ENCODE measurements around the gene CASQ2.
A peak's percentile ranks its signal among the peaks of the same experiment; 100 is the strongest.

The CASQ2 gene

GRCh38 chr1:115764541-115764940, 4.0 kb downstream of the CASQ2 start:
- TF ChIP-seq, protein P1, sequence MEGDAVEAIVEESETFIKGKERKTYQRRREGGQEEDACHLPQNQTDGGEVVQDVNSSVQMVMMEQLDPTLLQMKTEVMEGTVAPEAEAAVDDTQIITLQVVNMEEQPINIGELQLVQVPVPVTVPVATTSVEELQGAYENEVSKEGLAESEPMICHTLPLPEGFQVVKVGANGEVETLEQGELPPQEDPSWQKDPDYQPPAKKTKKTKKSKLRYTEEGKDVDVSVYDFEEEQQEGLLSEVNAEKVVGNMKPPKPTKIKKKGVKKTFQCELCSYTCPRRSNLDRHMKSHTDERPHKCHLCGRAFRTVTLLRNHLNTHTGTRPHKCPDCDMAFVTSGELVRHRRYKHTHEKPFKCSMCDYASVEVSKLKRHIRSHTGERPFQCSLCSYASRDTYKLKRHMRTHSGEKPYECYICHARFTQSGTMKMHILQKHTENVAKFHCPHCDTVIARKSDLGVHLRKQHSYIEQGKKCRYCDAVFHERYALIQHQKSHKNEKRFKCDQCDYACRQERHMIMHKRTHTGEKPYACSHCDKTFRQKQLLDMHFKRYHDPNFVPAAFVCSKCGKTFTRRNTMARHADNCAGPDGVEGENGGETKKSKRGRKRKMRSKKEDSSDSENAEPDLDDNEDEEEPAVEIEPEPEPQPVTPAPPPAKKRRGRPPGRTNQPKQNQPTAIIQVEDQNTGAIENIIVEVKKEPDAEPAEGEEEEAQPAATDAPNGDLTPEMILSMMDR (IDR thresholded peaks at IDR 0.05; ENCODE audit: low read depth, low read length), result peak; percentile 43
- DNase-seq (ENCODE audit: extremely low read depth, low read depth), result no peak

DNA sequence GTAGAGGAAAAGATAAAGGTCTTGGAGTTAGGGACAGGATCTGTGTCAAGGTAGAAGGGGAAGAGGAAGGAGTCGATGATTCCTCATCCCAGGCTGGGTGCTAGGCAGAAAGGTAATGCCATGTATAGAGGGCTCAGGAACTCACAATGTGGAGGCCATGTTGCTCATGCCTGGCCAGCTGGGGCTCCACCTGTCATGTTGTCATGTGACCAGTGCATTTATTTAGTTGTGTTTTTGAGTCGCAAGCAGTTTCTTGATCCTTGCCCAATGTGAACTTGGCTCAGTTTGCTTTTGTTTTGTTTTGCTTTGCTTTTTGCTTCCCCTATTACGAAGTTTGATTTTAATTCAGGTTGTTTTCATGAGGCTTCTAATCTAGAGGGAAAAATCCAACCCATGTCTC, 5.7 kb downstream of the CASQ2 start:
- TF ChIP-seq, protein P1 (IDR thresholded peaks at IDR 0.05; ENCODE audit: low read depth, low read length), result no peak
- DNase-seq (ENCODE audit: extremely low read depth, low read depth), result no peak

DNA sequence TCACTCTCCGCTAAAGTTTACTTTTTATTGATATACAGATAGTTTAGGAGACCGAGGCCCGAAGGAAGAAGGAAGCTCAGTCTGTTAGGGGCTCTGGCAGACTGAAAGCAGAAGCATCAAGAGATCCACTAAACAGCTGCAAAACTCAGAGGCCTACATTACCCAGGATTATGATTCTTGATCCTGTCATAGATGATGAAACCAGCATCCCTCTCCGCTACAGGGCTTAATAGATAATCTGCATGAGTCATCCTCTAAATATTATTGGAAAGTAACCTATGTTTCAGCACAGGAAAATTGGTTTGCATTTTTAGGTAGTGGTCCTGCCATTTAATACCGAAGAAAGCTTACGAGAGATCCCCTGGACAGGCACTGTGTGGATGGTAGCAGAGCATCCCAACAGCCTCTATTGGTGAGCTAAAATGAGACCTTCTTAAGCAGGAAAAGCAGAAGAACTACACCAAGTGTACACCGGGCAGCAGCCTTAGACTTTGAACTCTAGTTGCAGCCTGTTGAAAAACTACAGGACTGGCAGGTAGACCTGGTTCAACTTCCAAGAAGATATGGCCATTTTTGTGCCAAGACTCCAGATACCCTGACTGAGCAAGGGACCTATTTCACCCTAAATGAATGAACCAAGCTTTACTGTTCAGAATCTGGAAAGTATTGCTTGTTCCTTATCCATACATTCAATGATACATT, 6.8 kb downstream of the CASQ2 start:
- TF ChIP-seq, protein P1 (IDR thresholded peaks at IDR 0.05; ENCODE audit: low read depth, low read length), result no peak
- no peak for DNase-seq (ENCODE audit: extremely low read depth, low read depth)

- no peak for DNase-seq (ENCODE audit: extremely low read depth, low read depth)
- TF ChIP-seq, protein P1 (IDR thresholded peaks at IDR 0.05; ENCODE audit: low read depth, low read length), result no peak
Measured at GRCh38 chr1:115757856-115758255, 10.7 kb downstream of the CASQ2 start.

DNA sequence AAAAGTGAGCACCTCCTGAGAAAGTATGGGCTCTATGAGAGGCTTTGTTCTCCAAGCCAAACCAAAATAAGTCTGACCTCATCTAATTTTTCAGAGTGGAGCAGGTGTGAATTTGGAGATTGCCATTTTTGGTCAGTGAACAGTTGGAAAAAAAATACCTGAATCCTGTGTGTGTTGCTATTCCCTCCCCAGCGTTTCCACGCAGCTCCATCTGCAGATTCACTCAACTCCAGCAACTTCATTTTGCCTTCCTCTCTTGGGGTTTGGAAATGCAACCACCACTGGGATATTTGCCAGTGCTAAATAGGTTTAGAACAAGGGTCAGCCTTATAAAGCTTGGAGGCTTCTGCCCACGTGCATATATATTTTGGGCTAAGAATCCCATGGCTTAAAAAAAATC, 11.2 kb downstream of the CASQ2 start:
- TF ChIP-seq, protein P1 (IDR thresholded peaks at IDR 0.05; ENCODE audit: low read depth, low read length), result no peak
- DNase-seq (ENCODE audit: extremely low read depth, low read depth), result no peak

DNA sequence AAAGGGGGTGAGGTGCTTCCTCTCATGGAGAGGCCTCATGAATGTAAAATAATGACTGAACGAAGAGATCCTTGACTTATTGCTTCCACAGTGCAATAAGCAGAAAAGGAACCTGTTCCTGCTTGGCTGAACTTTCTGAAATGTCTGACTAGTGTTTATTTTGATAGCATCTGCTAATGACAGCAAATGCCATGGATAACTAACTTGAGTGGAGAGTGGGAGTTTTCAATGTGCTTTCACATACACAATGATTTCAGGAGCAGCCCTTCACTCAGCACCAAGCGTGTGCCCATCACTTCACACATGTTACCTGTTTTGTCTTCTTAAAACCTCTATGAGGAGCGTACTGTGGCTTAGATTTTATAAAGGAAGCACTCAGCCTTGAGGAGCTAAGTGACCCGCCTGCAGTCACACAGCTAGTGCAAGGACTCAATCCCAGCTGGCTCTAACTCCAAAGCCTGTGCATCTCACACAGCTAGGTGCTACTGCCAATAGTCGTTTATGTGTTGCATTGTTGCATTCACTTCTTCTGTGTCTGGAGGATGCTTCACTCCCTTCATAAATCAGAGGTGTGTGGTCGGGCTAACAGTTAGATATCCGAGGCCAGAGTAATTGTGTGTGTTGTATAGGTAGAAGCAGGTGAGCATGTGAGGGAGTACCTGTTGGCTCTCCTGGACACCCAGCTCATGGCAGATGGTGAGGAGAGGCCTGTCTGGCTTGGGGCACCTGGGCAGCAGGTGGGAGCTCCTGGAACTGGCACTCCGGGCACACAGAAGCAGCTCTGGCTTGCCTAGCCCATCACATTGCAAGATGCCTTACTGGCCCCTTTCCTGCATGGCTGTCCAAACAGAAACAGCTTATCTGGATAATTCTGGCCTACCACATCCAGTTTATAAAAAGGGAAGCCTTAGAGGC, 12.8 kb downstream of the CASQ2 start:
- TF ChIP-seq, protein P1 (IDR thresholded peaks at IDR 0.05; ENCODE audit: low read depth, low read length), result no peak
- DNase-seq (ENCODE audit: extremely low read depth, low read depth), result no peak

DNA sequence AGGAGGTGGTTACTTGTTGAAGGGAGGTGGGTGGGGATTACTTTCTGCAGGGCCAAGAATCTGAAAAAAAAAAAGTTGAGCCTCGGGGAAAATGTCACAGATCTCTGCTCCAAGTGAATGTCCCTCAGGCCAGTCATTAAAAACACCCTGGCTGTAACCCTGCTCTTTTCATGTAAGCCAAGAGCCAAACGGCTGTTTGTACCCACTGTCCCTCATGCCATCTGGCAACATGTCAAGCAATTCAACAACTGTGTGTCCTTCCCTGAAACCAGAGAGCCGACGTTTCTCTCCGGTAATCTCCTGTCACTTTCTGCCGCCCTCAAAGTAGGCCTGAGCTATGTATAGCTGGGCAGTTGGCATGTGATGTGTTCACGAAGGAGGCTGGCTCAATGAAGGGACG, 14.7 kb downstream of the CASQ2 start:
- TF ChIP-seq, protein P1 (IDR thresholded peaks at IDR 0.05; ENCODE audit: low read depth, low read length), result no peak
- no peak for DNase-seq (ENCODE audit: extremely low read depth, low read depth)
